ENCODE results near the gene DHRS1. TPM values are rescaled to one million over a fixed set of nuclear protein-coding genes. Genes with fewer than 3 reads are reported as not detected.
A peak's percentile ranks its signal among the peaks of the same experiment; 100 is the strongest.

Gene DHRS1
- total RNA-seq, 4 donors from 2014 or later: 8.2 to 33.0 (median 17.7) TPM

DNA sequence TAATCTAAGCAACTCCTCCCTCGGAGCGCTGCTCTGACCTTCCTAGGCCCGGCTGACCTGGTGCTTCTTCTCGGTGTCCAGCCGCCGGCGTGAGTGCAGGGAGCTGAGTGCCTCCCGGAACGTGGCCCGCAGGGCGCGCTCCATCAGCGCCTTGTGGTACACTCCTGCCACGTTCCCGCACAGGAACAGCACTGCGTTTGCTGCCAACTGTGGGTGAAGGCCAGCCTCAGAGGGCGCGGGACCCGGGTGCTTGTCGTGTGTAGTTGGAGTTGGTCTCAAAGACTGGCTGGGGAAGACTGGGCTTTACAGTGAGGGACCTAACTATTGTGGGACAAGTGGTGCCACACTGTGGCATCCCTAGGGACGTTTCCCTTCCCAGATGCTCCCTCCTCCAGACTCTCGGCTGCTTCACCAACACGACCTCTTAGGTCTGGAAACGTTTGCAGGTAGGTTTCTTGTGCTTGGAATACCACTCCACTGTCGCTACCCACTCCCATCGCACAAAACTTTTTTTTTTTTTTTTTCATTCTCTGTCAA lies 32.2 kb upstream of the DHRS1 start:
- Histone ChIP-seq H3K27me3 (peaks cover 70% of the 10 kb centered on the region), H3K4me1 (peaks cover 0 to 44% (median 16%) of the 10 kb centered on the region in 3 donors), H3K36me3 (no peaks in the 10 kb centered on the region), H3K4me3 (no peak overlapping the region), H3K27ac (no peak overlapping the region), H3K9me3 (no peaks in the 10 kb centered on the region)
- no peak for ATAC-seq
- 39 to 45% methylated on average over 6 to 8 of the region's 26 CpGs for WGBS, 2 donors (ENCODE audit: low coverage in 1 of 2)
- TF ChIP-seq, protein P1, sequence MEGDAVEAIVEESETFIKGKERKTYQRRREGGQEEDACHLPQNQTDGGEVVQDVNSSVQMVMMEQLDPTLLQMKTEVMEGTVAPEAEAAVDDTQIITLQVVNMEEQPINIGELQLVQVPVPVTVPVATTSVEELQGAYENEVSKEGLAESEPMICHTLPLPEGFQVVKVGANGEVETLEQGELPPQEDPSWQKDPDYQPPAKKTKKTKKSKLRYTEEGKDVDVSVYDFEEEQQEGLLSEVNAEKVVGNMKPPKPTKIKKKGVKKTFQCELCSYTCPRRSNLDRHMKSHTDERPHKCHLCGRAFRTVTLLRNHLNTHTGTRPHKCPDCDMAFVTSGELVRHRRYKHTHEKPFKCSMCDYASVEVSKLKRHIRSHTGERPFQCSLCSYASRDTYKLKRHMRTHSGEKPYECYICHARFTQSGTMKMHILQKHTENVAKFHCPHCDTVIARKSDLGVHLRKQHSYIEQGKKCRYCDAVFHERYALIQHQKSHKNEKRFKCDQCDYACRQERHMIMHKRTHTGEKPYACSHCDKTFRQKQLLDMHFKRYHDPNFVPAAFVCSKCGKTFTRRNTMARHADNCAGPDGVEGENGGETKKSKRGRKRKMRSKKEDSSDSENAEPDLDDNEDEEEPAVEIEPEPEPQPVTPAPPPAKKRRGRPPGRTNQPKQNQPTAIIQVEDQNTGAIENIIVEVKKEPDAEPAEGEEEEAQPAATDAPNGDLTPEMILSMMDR (IDR thresholded peaks at IDR 0.05): no peak
- TF ChIP-seq EP300 (IDR thresholded peaks at IDR 0.05): no peak
- TF ChIP-seq POLR2A (IDR thresholded peaks at IDR 0.05): no peak
- TF ChIP-seq POLR2AphosphoS5 (IDR thresholded peaks at IDR 0.05): no peak

- WGBS, 2 donors (ENCODE audit: low coverage in 1 of 2): 95 to 96% methylated on average over 4 to 5 of the region's 10 CpGs
- no peak for ATAC-seq
- H3K4me3 ChIP-seq: no peak overlapping the region
- H3K36me3 ChIP-seq: no peaks in the 10 kb centered on the region
- TF ChIP-seq POLR2AphosphoS5 (IDR thresholded peaks at IDR 0.05) (no peak), POLR2A (IDR thresholded peaks at IDR 0.05) (no peak), EP300 (IDR thresholded peaks at IDR 0.05) (no peak)
- TF ChIP-seq, protein P1 (IDR thresholded peaks at IDR 0.05): no peak
- peaks cover 0 to 44% (median 16%) of the 10 kb centered on the region in 3 donors for H3K4me1 ChIP-seq
- H3K27ac ChIP-seq: no peak overlapping the region
- no peaks in the 10 kb centered on the region for H3K9me3 ChIP-seq
- peaks cover 64% of the 10 kb centered on the region for H3K27me3 ChIP-seq
Measured at GRCh38 chr14:24330973-24331674, 31.5 kb upstream of the DHRS1 start.

GRCh38 chr14:24329736-24330135 lies 30.2 kb upstream of the DHRS1 start:
- Histone ChIP-seq H3K36me3 (no peaks in the 10 kb centered on the region), H3K27me3 (peaks cover 50% of the 10 kb centered on the region), H3K4me1 (peaks cover 0 to 39% (median 12%) of the 10 kb centered on the region in 3 donors), H3K9me3 (no peaks in the 10 kb centered on the region), H3K4me3 (no peak overlapping the region), H3K27ac (peak overlapping the region in 1 of 4 donors; percentile 37)
- ATAC-seq: no peak
- TF ChIP-seq EP300 (IDR thresholded peaks at IDR 0.05) (no peak), POLR2A (IDR thresholded peaks at IDR 0.05) (no peak), POLR2AphosphoS5 (IDR thresholded peaks at IDR 0.05) (no peak)
- TF ChIP-seq, protein P1 (IDR thresholded peaks at IDR 0.05): no peak
- WGBS, 2 donors (ENCODE audit: low coverage in 1 of 2): 40 to 93% methylated on average over 1 to 3 of the region's 9 CpGs

DNA sequence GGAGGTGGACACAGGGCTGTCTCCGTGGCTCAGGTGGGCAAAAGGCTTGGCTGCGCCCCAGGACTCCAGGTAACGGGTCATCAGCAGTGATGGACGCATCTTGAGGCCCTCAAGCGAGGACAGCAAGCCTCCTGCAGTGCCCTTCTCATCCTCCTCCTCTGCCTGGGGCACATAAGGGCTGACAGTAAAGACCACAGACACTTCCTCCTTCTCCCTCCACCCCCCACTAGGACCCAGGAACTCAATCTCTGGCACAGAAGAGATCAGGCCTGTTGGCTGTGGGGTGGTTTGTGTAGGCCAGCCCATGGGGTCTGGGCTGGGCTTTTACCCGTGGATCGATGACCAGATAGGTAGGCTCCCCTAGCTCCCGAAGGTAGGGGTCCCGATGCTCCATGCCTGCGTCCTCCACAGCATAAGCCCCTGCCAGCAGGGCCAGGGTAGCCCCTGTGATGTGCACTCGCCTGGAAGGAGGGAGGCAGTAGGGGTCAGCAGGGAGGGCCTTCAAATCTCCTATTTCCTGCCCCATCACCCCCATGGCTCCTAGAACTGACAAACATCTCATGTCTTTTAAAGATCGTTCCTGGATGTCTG lies 29.6 kb upstream of the DHRS1 start:
- 62 to 84% methylated on average over 3 to 6 of the region's 12 CpGs for WGBS, 2 donors (ENCODE audit: low coverage in 1 of 2)
- no peak overlapping the region for H3K4me3 ChIP-seq
- H3K4me1 ChIP-seq: peaks cover 0 to 33% (median 6%) of the 10 kb centered on the region in 3 donors
- H3K27ac ChIP-seq: peak overlapping the region in 1 of 4 donors; percentile 37
- TF ChIP-seq POLR2AphosphoS5 (IDR thresholded peaks at IDR 0.05) (no peak), POLR2A (IDR thresholded peaks at IDR 0.05) (no peak), EP300 (IDR thresholded peaks at IDR 0.05) (no peak)
- TF ChIP-seq, protein P1 (IDR thresholded peaks at IDR 0.05): no peak
- H3K36me3 ChIP-seq: peaks cover 0 to under 1% of the 10 kb centered on the region in 2 donors
- peaks cover 44% of the 10 kb centered on the region for H3K27me3 ChIP-seq
- no peaks in the 10 kb centered on the region for H3K9me3 ChIP-seq
- ATAC-seq: no peak
